C4-2B (cell line): ENCODE measurements around the gene GRAMD2B.

ENCODE experiments used
- H3K27ac ChIP-seq: fragments of 450-650 bp; 2 replicates; pipeline ENCODE4 v1.5.1; 2017
- ZFX ChIP-seq: fragments of 450-650 bp; IDR thresholded peaks from 2 replicates; pipeline ENCODE4 v1.6.1; 2017
- TF ChIP-seq, protein P1 (sequence below): fragments of 450-650 bp; conservative IDR thresholded peaks from 2 replicates; pipeline ENCODE4 v1.5.1; 2017; ENCODE audit warnings: mild to moderate bottlenecking

The GRAMD2B gene

DNA sequence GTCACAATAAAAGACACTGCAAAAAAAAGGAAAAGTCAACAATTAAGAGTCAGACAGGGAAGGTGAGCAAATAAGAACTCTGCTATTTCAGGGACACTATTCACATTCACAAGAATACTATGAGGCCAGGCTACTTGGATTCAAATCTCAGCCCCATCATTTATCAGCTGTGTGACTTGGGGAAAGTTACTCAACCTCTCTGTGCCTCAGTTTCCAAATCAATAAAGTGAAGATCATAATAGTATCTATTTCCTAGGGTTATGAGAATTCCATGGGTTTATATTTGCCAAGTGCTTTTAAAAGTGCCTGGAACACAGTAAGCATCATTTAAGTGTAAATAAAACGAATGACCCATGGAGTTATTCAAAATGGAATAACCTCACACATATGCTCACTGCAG, 115.4 kb downstream of the GRAMD2B start:
- no peak overlapping the region for H3K27ac ChIP-seq
- TF ChIP-seq ZFX = no peak
- TF ChIP-seq, protein P1, sequence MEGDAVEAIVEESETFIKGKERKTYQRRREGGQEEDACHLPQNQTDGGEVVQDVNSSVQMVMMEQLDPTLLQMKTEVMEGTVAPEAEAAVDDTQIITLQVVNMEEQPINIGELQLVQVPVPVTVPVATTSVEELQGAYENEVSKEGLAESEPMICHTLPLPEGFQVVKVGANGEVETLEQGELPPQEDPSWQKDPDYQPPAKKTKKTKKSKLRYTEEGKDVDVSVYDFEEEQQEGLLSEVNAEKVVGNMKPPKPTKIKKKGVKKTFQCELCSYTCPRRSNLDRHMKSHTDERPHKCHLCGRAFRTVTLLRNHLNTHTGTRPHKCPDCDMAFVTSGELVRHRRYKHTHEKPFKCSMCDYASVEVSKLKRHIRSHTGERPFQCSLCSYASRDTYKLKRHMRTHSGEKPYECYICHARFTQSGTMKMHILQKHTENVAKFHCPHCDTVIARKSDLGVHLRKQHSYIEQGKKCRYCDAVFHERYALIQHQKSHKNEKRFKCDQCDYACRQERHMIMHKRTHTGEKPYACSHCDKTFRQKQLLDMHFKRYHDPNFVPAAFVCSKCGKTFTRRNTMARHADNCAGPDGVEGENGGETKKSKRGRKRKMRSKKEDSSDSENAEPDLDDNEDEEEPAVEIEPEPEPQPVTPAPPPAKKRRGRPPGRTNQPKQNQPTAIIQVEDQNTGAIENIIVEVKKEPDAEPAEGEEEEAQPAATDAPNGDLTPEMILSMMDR = no peak

DNA sequence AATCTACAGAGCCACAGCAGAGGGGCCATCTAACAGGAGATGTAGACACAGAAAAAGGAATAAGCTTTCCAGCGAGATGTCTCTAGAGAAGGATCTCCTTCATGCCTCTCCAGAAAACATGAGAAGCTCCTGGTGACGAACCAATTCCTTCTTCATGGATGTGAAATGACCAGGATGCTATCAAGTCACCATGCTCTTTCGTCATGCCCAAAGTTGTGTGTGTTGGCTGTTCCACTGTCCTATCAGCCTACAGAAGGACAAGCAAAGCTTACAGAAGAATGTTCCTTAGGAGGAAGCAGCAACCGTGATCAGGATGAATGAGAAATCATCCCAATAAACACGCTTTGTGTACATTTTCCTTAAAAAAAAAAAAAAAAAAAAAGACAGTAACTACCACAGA, 117.4 kb downstream of the GRAMD2B start:
- H3K27ac ChIP-seq = no peak overlapping the region
- no peak for TF ChIP-seq ZFX
- TF ChIP-seq, protein P1 = no peak

DNA sequence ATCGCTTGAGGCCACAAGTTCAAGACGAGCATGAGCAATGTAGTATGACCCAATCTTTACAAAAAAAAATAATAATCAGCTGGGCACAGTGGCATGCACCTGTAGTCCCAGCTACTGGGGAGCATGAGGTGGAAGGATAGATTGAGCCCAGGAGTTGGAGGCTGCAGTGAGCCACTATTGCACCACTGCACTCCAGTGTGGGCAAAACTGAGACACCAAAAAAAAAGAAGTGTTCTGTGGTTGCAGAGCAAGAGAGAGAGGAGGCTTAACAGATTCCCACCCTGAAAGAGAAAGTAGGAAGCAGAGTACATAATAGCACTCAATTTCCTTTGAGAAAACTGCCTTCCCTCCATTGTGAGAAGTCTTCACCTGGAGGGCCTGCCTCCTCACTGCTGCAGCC, 119.2 kb downstream of the GRAMD2B start:
- TF ChIP-seq, protein P1 = no peak
- TF ChIP-seq ZFX = no peak
- H3K27ac ChIP-seq = no peak overlapping the region

DNA sequence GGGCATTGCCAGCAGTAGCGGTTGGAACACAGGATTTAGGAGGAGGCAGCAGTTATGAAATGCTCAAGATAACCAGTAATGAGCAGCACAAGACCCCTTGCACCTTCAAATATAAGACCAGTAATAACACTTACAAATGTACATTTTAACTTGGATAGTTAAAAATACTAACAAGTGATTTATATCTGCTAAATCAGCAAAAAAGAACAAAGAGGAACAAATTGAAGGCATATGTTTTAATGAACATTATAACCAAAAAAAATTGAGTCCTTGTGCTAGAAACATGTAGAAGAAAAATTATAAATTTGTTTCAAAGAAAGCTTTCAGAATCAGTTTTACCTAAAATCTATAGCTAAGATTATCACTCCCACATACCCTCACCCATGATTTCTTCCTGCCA, 119.8 kb downstream of the GRAMD2B start:
- TF ChIP-seq, protein P1 = no peak
- no peak for TF ChIP-seq ZFX
- H3K27ac ChIP-seq = no peak overlapping the region

DNA sequence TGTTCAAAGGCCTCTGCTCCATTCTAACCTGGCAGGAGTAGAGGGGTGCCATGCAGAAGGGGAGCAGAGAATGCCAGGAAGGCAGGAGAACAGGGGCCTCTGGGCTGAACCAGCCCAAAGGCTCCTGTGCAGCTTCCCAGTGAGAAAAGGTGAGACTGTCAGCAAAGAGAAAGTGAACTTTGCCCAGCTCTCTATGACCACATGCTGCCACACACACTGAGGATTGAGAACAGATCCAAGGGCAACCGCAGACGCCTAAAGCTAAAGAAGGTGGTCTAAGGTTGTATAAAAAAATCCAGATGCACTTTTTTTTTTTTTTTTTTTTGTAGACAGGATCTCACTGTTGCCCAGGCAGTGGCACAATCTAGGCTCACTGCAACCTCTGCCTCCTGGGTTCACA, 120.5 kb downstream of the GRAMD2B start:
- TF ChIP-seq, protein P1 = no peak
- no peak for TF ChIP-seq ZFX
- H3K27ac ChIP-seq = no peak overlapping the region
